Adrenal gland (tissue), 12 donors: ENCODE results near the gene KRT80. TPM values are rescaled to one million over a fixed set of nuclear protein-coding genes. Genes with fewer than 3 reads are reported as not detected.

Source experiments
- DNase-seq, 7 donors: peaks; one replicate each; pipeline ENCODE4 v3.0.0-alpha.2; 2019 to 2020
- H3K27ac ChIP-seq, 5 donors: fragments of 200-600 bp; sonication (generic) in 4 of 5; 1 replicate in 3 of 5; 2 replicates in 2 of 5; pipeline versions ENCODE4 v1.5.1 to v1.8.0; 2016 to 2020; ENCODE audit warnings: mild to moderate bottlenecking in 1 of 5
- H3K27me3 ChIP-seq: fragments of 200-600 bp; 2 replicates; pipeline ENCODE4 v1.8.0; 2021
- H3K36me3 ChIP-seq, 2 donors: fragments of 200-600 bp; replicated peaks in 1 of 2; 1 replicate in 1 of 2; 2 replicates in 1 of 2; pipeline versions ENCODE4 v1.5.1 to v1.8.0; 2018 to 2022
- H3K4me1 ChIP-seq, 2 donors: fragments of 200-600 bp; replicated peaks in 1 of 2; 1 replicate in 1 of 2; 2 replicates in 1 of 2; pipeline versions ENCODE4 v1.5.1 to v1.8.0; 2018 to 2021
- H3K4me3 ChIP-seq, 4 donors: fragments of 200-600 bp; sonication (generic) in 3 of 4; one replicate each; pipeline ENCODE4 v1.5.1; 2016 to 2018
- H3K9me3 ChIP-seq, 3 donors: fragments of 200-600 bp; sonication (generic) in 1 of 3; replicated peaks in 1 of 3; 1 replicate in 2 of 3; 2 replicates in 1 of 3; pipeline versions ENCODE4 v1.5.1 to v1.8.0; 2016 to 2021
- POLR2A ChIP-seq, 2 donors: fragments of 450-650 bp; IDR thresholded peaks; one replicate each; pipeline ENCODE4 v1.6.1; 2017; ENCODE audit warnings: antibody characterized with exemption in 2 of 2, mild to moderate bottlenecking in 2 of 2, moderate library complexity in 1 of 2
- WGBS, 4 donors: extraction: QIAGEN DNeasy Blood & Tissue Kit in 2 of 4; methylation state at CpG; one replicate each; pipeline versions ENCODE4 v1.1.5 to v1.1.7; 2013 to 2017; 5-methylcytosine and 5-hydroxymethylcytosine counted together
- intact Hi-C, 2 donors: fragments of 100-400 bp; cut with DNase I; formaldehyde crosslinking; loops; one replicate each; pipeline versions ENCODE4 v1.14.1 to v1.15.0; 2022 to 2023
- polyA plus RNA-seq, 3 donors: library from polyadenylated mRNA; stranded (reverse); fragments of 200-250 nt in 2 of 3; fragments of 350-450 nt in 1 of 3; fragmentation: Illumina TruSeq in 1 of 3; extraction: RNeasy Lipid Tissue Mini Kit (QIAGEN cat#74804) in 1 of 3; gene quantifications; one replicate each; pipeline ENCODE4 v1.2.3, GENCODE V29; 2013 to 2014
- total RNA-seq, 9 donors: library from RNA; depleted of rRNA in 4 of 9; stranded (reverse); fragments of >200 nt in 4 of 9; fragments of 120-200 nt in 1 of 9; fragmentation: NEBNext Ultra II Directional in 1 of 9; extraction: Animal tissue kit (Norgen Biotek cat#: 25700) in 1 of 9; gene quantifications; one replicate each; pipeline versions ENCODE4 v1.1.0 to v1.2.4, GENCODE V29; 2013 to 2023
- TF ChIP-seq, protein P1 (sequence below), 6 experiments: fragments of 450-650 bp in 4 of 6; fragments of 200-600 bp in 2 of 6; sonication (generic) in 1 of 6; IDR thresholded peaks; 1 replicate in 5 of 6; 2 replicates in 1 of 6; pipeline versions ENCODE4 v1.5.1 to v1.8.0; 2016 to 2021; ENCODE audit warnings: antibody characterized with exemption in 6 of 6, mild to moderate bottlenecking in 2 of 6, moderate library complexity in 1 of 6
- donor health status: healthy with polysubstance abuse.
- donor health status: Bipolar disorder and iron deficiency.
- donor health status: DM: yes; HTN: yes; CAD: no.
- donor health status: DM: no; HTN: no; CAD: no.
- donor health status: DM: no; HTN: no; CAD: no.
- donor health status: DM: yes; HTN: yes; CAD: no.

Gene KRT80
- total and polyA plus RNA-seq, 12 donors, result 0.95 to 14.6 (median 3.8) TPM

DNA sequence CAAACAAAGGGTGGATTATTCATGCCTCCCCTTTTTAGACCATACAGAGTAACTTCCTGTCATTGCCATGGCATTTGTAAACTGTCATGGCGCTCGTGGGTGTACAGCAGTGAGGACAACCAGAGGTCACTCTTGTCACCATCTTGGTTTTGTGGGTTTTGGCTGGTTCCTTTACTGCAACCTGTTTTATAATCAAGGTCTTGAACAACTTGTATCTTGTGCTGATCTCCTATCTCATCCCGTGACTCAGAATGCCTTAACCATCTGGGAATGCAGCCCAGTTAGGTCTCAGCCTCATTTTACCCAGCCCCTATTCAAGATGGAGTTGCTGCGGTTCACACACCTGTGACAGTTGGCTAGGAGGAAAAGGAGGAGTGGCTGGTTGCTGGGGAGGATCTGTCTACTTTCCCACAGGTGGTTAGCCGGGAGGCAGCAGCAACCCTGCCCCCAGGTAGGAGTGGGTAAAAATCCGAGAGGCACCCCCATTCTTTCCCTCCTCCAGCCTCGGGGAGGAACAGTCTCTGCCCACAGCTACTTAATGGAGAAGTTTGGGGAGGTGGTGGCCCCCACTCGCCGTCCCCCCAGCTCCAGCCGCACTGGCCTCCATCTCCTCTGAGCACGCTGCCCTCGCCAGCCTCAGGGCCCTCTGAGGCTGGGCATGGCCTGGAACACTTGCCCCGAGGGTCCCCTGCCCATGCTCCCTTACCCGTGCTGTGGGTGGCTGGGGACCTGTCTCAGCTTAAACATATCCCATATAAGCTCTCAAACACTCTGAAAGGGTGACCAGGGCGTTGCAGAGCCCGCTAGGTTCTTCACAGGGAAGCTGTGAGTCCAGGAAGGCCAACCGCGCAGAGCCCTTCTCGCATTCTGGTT lies 70.6 kb downstream of the KRT80 start:
- peaks cover 6% of the 10 kb centered on the region for H3K27me3 ChIP-seq
- intact Hi-C loops, result no loop called here

DNA sequence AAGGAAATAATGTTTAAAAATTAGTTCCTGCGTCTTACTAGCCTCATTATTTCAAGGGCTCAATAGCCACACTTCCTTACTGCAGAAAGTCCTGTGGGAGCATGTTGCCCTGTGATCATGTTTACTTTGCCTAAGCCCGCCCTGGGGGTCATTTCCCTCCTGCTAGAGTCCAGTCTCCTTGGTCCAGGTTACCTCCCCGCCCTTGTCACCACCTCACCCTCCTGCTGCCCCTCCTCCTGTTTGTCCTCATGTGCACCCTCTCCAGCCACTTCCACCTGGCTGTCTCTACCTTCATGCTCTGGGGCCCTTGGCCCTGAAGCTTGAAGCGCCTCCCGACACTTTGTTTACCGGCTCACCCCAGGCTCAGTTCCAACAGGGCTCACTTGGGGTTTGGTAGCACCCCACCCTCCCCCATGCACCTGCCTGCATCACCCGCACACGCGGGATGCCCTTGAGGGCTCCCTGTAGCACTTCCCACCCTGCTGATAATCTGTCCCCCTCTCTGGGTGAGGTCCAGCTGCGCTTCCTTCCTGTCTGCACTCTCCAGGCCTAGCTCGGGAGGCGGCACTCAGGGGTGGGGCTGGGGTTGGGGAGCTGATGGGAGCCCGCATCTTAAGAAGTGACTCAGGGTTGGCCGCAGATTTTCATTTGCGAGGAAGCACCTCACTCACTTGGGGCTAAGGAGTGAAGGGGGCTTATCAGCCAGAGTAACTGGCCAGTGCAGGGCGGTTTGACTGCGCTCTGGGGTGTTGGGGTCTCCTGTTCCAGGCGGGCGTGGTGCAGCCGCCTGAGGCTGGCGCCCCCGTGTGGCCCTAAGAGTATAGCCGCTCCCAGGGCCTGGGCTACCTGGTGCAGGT lies 72.2 kb downstream of the KRT80 start:
- H3K27me3 ChIP-seq, result peaks cover 6% of the 10 kb centered on the region
- no peaks in the 10 kb centered on the region for H3K36me3 ChIP-seq
- intact Hi-C loops, result no loop called here
- H3K9me3 ChIP-seq, result no peaks in the 10 kb centered on the region
- no peaks in the 10 kb centered on the region for H3K4me1 ChIP-seq
- TF ChIP-seq, protein P1, sequence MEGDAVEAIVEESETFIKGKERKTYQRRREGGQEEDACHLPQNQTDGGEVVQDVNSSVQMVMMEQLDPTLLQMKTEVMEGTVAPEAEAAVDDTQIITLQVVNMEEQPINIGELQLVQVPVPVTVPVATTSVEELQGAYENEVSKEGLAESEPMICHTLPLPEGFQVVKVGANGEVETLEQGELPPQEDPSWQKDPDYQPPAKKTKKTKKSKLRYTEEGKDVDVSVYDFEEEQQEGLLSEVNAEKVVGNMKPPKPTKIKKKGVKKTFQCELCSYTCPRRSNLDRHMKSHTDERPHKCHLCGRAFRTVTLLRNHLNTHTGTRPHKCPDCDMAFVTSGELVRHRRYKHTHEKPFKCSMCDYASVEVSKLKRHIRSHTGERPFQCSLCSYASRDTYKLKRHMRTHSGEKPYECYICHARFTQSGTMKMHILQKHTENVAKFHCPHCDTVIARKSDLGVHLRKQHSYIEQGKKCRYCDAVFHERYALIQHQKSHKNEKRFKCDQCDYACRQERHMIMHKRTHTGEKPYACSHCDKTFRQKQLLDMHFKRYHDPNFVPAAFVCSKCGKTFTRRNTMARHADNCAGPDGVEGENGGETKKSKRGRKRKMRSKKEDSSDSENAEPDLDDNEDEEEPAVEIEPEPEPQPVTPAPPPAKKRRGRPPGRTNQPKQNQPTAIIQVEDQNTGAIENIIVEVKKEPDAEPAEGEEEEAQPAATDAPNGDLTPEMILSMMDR (IDR thresholded peaks at IDR 0.05), result peak; percentile 15 to 40 (median 24)
- no peak for TF ChIP-seq POLR2A (IDR thresholded peaks at IDR 0.05)
- no peak overlapping the region for H3K27ac ChIP-seq
- H3K4me3 ChIP-seq, result no peak overlapping the region
- peak in 2 of 7 donors; percentile 13 to 26 for DNase-seq
- 24 to 36% (median 30%) methylated on average over 11 to 23 of the region's 23 CpGs for WGBS, 4 donors

More for the DNA sequence above, 70.6 kb downstream of the KRT80 start:
- Histone ChIP-seq H3K9me3 (no peaks in the 10 kb centered on the region), H3K36me3 (no peaks in the 10 kb centered on the region), H3K4me1 (no peaks in the 10 kb centered on the region), H3K4me3 (no peak overlapping the region), H3K27ac (no peak overlapping the region)
- TF ChIP-seq, protein P1 (IDR thresholded peaks at IDR 0.05), result no peak
- no peak for TF ChIP-seq POLR2A (IDR thresholded peaks at IDR 0.05)
- WGBS, 4 donors, result 62 to 66% (median 64%) methylated on average over 11 to 19 of the region's 19 CpGs
- no peak for DNase-seq

Other genes starting within 250 kb of the KRT80 start
- gene ACVR1B, start 240.3 kb downstream of the KRT80 start, total RNA-seq, result 10 to 100 TPM in 7 of 9 donors, 1 to 10 TPM in 2; 6.3 to 26.3 (median 15.1) TPM
- gene ACVR1B, start 240.3 kb downstream of the KRT80 start, polyA plus RNA-seq, result 10 to 100 TPM in 2 of 3 donors, 1 to 10 TPM in 1; 9.5 to 14.1 (median 13.8) TPM
- gene TAMALIN, start 185.1 kb downstream of the KRT80 start, total RNA-seq, result 10 to 100 TPM in 5 of 9 donors, 1 to 10 TPM in 4; 1.8 to 26.0 (median 13.0) TPM
- 10 to 100 TPM in 2 of 3 donors, 1 to 10 TPM in 1; 5.3 to 44.9 (median 41.3) TPM for gene TAMALIN, start 185.1 kb downstream of the KRT80 start, polyA plus RNA-seq
- gene NR4A1, start 140.6 kb downstream of the KRT80 start, total RNA-seq, result 100 to 1,000 TPM in 5 of 9 donors, 10 to 100 TPM in 4; 19.0 to 854 (median 108) TPM
- 100 to 1,000 TPM in 2 of 3 donors, 10 to 100 TPM in 1; 34.5 to 499 (median 282) TPM for gene NR4A1, start 140.6 kb downstream of the KRT80 start, polyA plus RNA-seq
- gene ATG101, start 122.0 kb downstream of the KRT80 start, total RNA-seq, result 10 to 100 TPM; 28.8 to 60.4 (median 40.0) TPM
- gene ATG101, start 122.0 kb downstream of the KRT80 start, polyA plus RNA-seq, result 10 to 100 TPM; 20.9 to 28.6 (median 27.1) TPM
- gene SMIM41, start 112.3 kb downstream of the KRT80 start, total RNA-seq, result 1 to 10 TPM in 1 of 9 donors, under 1 TPM in 2, not detected in 6; 0.54 to 2.1 (median 0.83) TPM
- under 1 TPM in 1 of 3 donors, not detected in 2; 0.10 TPM for gene SMIM41, start 112.3 kb downstream of the KRT80 start, polyA plus RNA-seq
- 10 to 100 TPM in 2 of 9 donors, 1 to 10 TPM in 6, under 1 TPM in 1; 0.33 to 13.5 (median 7.9) TPM for gene KRT7, start 41.2 kb upstream of the KRT80 start, total RNA-seq
- 10 to 100 TPM in 2 of 3 donors, 1 to 10 TPM in 1; 2.1 to 34.8 (median 12.1) TPM for gene KRT7, start 41.2 kb upstream of the KRT80 start, polyA plus RNA-seq
- gene KRT86, start 82.6 kb upstream of the KRT80 start, total RNA-seq, result 1 to 10 TPM in 5 of 9 donors, under 1 TPM in 3, not detected in 1; 0.69 to 6.2 (median 1.4) TPM
- gene KRT86, start 82.6 kb upstream of the KRT80 start, polyA plus RNA-seq, result 1 to 10 TPM in 1 of 3 donors, under 1 TPM in 1, not detected in 1; 0.61 to 1.4 TPM
- gene KRT81, start 99.5 kb upstream of the KRT80 start, total RNA-seq, result under 1 TPM in 2 of 9 donors, not detected in 7; 0.25 to 0.42 TPM
- gene KRT81, start 99.5 kb upstream of the KRT80 start, polyA plus RNA-seq, result not detected
- not detected for gene KRT83, start 129.4 kb upstream of the KRT80 start, total RNA-seq
- gene KRT83, start 129.4 kb upstream of the KRT80 start, polyA plus RNA-seq, result not detected
- not detected for gene KRT85, start 175.5 kb upstream of the KRT80 start, total RNA-seq
- not detected for gene KRT85, start 175.5 kb upstream of the KRT80 start, polyA plus RNA-seq
- not detected for gene KRT84, start 193.6 kb upstream of the KRT80 start, total RNA-seq
- not detected for gene KRT84, start 193.6 kb upstream of the KRT80 start, polyA plus RNA-seq
- gene KRT82, start 214.3 kb upstream of the KRT80 start, total RNA-seq, result not detected
- gene KRT82, start 214.3 kb upstream of the KRT80 start, polyA plus RNA-seq, result not detected
- not detected for gene KRT75, start 242.4 kb upstream of the KRT80 start, total RNA-seq
- not detected for gene KRT75, start 242.4 kb upstream of the KRT80 start, polyA plus RNA-seq